Stimulated activated CD4-positive, alpha-beta T cell treated with anti-CD3 and anti-CD28 coated beads, TNF-alpha, amount 100 ng/mL, for 48 hours (primary cell): Measurements from ENCODE around the gene IL22RA2.
"Not testable (repeated sequence)": the region's sequence is repeated elsewhere in the genome, so short reads cannot be mapped to it uniquely, and the experiment has no call there.

Experiments used
- DNase-seq, 3 donors: peaks; one replicate each; pipeline ENCODE4 v3.0.0-alpha.2; 2020; ENCODE audit warnings: low read depth in 3 of 3

The IL22RA2 gene

DNA sequence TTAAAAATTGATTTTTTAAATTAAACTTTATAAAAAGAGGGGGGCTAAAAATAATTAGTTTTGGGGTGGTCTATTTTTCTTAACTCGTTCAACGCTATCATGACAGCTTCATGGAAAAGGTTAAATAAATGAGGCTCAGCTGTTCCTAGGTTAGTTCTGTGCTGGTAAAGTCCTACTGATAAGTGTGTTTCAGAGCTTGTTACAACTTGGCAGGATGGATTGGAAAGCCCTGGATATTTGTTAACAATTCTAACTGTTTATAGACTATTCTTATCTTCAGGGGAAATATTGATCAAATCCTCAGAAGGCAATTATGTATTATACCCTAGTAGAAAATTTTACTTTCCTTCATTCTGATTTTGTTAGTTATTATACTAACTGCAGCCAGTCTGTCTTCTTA, 50.4 kb downstream of the IL22RA2 start:
- DNase-seq: no peak

DNA sequence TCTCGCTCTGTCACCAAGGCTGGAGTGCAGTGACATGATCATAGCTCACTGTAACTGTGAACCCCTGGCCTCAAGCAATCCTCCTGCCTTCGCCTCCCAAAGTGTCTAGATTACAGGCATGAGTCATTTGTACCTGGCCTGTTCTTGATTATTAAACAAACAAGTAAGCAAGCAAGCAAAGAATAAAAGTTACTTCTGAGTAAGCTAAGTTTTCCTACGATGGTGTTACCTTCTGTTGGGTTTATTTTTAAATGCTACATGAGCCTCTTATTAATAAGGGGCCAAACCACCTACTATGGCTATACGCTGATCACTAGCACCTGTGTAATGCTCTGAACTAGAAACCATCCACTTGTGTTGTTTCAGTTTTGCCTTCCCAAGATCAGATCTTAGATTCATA, 50.8 kb downstream of the IL22RA2 start:
- DNase-seq: no peak

GRCh38 chr6:137121401-137121997, 51.9 kb downstream of the IL22RA2 start:
- no peak for DNase-seq

DNA sequence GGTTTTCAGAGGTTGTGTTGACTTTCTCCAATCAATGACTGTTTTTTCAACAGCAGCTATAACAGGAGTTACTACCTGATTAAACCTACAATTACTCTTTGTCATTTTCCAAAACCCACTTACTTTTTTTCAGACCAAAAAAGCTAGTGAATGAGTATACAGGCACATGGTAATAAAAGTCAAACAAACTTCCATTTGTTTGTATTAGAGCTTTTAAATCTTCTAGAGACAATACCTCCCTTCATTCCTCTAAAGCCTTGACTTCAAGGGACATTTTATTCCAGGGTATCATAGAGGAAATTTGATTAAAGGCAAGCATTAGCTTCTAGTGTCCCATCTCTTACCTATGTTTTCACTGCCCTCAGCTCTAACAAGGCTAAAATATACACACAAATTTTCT, 52.7 kb downstream of the IL22RA2 start:
- DNase-seq: no peak

GRCh38 chr6:137119196-137120104, 54.0 kb downstream of the IL22RA2 start:
- DNase-seq: no peak

DNA sequence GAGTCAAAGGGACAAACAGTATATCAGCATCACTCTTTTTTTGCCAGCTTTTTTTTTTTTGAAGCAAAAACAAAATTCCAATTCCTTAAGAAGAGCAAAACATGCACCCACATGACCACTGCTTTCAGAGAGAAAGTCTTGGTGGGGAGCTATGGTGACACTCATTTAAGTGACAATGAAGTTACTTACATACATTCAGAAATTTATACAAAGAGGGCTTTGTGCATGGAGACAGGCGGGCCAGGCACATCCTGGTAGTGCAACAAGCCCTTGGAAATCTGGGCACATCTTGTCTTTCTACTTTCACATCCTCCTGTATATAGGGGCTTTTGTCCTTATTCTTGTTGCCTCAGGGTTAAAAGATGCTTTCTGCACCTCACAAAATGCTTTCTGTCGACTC, 55.9 kb downstream of the IL22RA2 start:
- DNase-seq: no peak

DNA sequence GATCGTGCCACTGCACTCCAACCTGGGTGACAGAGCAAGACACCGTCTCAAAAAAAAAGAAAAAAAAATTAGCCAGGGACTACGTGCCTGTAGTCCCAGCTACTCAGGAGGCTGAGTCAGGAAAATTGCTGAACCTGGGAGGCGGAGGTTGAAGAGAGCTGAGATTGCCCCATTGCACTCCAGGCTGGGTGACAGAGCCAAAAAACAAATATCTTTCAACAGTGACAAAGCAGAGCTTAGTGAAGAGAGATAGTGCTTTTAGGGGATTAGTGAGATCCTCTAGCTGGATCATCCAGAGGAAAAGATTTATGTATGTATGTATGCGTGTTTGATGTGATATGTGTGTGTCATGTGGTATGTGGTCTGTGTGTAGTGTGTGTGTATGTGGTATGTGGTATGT, 56.6 kb downstream of the IL22RA2 start:
- DNase-seq: no peak

DNA sequence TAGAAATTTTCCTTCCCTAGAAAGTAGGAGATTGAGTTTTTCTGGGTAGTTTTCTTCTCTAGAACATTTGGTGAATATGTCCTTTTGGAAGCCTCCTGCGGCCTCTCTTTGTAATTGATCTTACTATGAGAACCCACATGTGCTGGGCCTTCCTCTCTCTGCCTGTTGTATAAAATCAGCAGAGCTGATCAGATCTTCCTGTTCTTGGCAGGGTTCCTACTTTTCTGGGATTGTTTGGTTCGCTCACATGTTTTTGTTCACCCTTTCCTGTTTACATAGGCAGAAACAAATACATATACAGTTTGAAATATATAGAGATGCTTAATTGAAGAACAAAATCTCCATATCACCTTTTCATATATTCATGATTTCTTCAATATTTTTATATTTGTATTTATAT, 57.8 kb downstream of the IL22RA2 start:
- no peak for DNase-seq

- no peak for DNase-seq
Observed at GRCh38 chr6:137112067-137112355, 61.4 kb downstream of the IL22RA2 start.

- no peak for DNase-seq
Observed at GRCh38 chr6:137111296-137112066, 62.0 kb downstream of the IL22RA2 start.

DNA sequence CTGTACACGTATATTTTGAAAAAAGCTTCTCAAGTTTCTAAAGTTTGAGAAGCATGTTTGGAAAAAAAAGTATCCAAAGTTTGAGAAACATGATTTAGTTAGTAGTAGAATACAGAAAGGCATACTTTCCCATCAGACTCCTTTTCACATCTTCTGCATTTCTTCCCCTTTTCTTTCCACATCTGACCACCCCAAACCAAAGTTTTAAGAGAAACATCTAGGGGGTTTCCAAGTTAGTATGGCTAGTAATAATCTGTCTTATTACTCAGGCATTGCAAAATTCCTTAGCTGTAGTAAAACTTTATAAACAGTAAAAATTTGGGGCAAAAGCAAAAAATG, 65.7 kb downstream of the IL22RA2 start:
- DNase-seq: no peak

- not testable (repeated sequence) for DNase-seq
Observed at GRCh38 chr6:137107047-137107766, 66.2 kb downstream of the IL22RA2 start.

GRCh38 chr6:137106183-137106582, 67.3 kb downstream of the IL22RA2 start:
- DNase-seq: no peak

GRCh38 chr6:137105375-137105774, 68.1 kb downstream of the IL22RA2 start:
- no peak for DNase-seq

GRCh38 chr6:137104926-137105325, 68.5 kb downstream of the IL22RA2 start:
- no peak for DNase-seq

- DNase-seq: no peak
Observed at GRCh38 chr6:137102851-137103492, 70.5 kb downstream of the IL22RA2 start.

DNA sequence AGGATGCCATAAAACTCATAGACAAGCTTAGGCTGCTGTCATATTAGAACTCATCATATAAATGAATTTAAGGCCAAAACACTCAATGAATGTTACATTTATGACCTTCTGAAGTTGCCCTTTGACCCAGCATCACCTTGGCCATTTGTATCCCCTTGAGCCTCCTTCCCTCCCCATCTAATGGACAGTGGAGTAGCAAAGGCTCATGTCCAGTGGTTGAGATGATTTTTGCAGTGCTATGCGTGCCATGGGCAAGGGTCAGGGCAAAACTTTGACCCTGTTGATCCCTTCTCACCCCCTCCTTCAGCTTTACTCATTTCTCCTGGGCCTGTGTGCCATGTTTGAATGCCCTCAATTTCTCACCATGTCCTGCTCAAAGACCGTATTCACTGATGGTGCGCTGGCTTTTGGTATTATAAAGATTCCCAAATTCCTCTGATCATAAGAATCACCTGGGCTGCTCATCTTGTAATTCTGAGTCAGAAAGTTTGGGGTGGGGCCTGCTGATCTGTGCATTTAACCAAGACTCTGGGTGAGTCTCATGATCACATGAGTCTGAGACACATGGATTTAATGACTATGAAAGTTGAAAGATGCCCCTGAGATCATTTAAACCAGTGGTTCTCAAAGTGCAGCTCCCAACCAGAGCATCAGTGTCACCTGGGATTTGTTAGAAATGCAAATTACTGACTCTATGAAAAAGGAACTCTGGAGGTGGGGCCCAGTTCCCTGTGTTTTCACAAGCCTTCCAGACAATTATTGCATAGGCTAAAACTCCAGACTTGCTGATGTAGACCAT, 71.2 kb downstream of the IL22RA2 start:
- no peak for DNase-seq

DNA sequence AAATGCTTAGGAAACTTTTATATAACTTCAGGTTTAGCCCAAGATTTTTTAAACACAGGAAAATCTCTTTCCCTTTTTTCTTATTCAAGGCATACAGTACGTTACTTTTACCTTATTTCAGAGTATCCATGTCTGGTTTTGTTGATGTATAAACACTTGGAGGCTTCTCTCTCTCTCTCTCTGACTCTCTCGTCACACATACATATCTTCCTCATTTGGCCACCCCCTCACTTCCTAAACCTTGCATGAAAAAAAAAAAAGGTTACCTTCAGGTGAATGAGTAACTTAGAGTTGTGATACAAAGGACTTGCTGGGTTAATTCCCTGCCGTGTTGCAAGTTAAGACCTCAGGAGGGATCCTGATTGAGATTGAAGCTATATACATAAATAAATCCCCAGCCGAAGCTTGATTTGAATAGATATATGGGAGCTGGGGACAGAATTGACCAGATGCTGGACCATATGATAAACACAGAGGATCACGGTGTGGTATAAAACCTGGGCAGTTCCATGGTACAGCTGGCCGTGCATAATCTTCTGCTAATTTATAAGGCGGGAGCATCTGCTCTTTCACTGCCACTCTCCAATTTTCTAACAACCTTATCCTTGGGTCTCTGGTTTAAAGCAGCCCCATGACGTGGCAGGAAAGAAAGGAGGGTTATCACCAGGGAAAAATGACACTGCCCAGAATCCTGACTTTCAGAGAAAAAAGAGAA, 73.6 kb downstream of the IL22RA2 start:
- no peak for DNase-seq

- DNase-seq: no peak
Observed at GRCh38 chr6:137097526-137097925, 75.9 kb downstream of the IL22RA2 start.

- no peak for DNase-seq
Observed at GRCh38 chr6:137097057-137097456, 76.4 kb downstream of the IL22RA2 start.
